Renal cortex interstitium (tissue), 11 donors: ENCODE results near the gene DUSP28. TPM values are rescaled to one million over a fixed set of nuclear protein-coding genes. Genes with fewer than 3 reads are reported as not detected.

Experiments used
- DNase-seq, 11 donors: peaks; one replicate each; pipeline ENCODE4 v3.0.0-alpha.2; 2013; ENCODE audit warnings: low read depth in 9 of 11, low spot score in 4 of 11; ENCODE audit errors: extremely low read depth in 1 of 11
- polyA plus RNA-seq, 3 donors: library from polyadenylated mRNA; unstranded; fragments of 120-200 nt; gene quantifications; one replicate each; pipeline ENCODE4 v1.2.1, GENCODE V29; 2013; ENCODE audit not compliant: insufficient read length in 3 of 3

The DUSP28 gene
- polyA plus RNA-seq, 3 donors, result 6.0 to 7.1 (median 6.9) TPM

DNA sequence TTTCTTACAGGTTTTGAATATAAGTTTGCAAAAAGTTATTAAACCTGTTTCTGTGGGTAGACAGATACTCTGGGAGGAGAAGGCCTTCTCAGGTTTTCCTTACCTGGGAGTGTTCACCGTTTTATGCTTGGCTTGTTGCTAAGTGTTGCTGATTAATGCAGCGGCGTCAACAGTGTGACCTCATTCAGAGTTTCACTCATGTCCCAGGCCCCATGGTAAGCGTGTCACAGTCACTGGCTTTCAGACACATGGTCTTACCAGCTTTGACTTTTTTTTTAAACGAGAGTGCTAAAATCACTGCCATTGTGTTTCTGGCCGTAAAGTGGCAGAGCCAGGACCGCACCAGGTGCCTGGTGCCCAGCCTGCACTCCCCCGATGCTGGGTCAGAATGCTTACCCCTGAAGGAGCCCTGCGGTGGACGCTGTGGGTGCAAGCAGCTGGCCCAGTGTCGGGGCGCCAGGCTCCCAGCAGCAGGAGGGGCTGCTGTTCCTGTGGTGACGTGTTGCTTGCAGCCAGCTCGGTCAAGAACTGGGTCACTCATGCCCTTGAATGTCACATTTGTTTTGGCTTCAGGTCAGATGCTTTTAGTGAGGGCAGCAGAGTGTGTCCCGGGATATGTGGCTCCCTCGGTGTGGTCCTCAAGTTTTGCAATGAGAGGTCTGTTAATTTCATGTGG, 29.8 kb downstream of the DUSP28 start:
- DNase-seq, result no peak

DNA sequence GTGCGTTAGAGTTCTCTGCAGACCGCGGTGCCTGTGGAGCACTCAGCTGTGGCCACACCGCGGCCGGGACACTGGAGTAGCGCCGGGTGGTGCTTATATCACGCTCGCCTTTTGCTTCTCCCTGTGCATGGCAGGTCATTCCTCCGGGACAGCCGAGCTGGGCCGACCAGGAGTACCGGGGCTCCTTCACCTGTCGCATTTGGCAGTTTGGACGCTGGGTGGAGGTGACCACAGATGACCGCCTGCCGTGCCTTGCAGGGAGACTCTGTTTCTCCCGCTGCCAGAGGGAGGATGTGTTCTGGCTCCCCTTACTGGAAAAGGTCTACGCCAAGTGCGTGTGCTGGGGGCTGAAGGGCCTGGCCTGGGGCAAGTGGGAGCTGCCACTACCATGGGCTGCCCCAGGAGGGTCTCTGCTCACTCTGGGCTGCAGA, 30.5 kb downstream of the DUSP28 start:
- no peak for DNase-seq

DNA sequence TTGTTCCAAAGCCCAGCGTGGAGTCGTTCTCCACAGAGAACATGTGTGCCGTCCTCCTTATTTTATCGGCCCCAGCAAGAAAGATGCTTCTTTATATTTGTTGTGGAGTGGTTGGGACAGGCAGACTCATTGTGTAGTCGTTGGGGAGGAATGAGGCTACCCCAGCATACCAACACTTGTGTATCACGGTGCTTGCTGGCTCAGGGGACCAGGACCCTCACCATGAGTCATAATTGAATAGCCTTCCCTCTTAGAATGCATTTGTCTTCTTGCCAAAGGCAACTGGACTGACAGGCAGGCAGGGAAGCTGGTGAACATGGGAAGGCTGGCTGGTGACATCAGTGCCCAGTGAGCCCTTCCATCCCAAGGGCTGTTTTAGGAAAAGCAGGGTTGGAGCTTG, 31.1 kb downstream of the DUSP28 start:
- DNase-seq, result no peak

DNA sequence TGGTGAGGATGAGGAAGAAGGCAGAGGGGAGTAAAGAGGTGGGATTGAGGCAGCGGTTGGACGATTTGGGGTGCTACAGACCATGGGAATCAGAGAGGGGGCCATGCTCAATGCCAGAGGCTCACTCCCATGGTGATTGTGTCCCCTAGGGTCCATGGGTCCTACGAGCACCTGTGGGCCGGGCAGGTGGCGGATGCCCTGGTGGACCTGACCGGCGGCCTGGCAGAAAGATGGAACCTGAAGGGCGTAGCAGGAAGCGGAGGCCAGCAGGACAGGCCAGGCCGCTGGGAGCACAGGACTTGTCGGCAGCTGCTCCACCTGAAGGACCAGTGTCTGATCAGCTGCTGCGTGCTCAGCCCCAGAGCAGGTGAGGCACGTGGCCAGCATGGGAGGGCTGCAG, 31.6 kb downstream of the DUSP28 start:
- DNase-seq, result no peak

DNA sequence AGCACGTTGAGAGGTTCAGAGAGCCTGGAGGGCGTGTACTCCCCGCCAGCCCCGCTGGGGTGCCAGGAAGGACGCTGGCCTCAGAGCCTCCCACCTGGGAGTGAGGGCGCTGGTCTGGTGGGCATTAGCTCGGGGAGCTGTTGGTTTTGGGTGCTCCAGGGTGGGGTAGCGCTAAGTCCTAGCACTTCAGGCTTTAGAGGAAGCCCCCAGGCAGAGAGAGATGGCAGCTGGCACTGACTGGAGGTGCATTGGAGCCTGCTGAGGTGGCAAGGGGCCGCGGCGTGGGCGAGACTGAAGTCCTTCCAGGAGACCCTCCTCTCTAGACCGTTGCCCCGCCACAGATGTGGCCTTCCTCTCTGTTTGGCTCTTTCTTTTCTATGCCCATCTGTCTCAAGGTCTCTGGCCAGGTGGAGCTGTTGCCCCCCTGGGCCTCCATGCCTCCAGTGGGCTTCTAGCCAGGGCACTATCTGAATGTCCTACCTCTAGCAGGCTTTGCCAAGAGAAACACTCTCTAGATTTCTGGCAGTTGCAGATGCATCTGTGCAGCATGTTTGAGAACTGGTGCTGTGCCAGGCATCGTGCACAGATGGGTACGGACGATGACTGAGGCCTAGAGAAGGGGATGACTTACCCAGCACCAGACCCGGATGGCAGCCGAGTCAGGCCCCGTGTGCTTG, 33.0 kb downstream of the DUSP28 start:
- no peak for DNase-seq

DNA sequence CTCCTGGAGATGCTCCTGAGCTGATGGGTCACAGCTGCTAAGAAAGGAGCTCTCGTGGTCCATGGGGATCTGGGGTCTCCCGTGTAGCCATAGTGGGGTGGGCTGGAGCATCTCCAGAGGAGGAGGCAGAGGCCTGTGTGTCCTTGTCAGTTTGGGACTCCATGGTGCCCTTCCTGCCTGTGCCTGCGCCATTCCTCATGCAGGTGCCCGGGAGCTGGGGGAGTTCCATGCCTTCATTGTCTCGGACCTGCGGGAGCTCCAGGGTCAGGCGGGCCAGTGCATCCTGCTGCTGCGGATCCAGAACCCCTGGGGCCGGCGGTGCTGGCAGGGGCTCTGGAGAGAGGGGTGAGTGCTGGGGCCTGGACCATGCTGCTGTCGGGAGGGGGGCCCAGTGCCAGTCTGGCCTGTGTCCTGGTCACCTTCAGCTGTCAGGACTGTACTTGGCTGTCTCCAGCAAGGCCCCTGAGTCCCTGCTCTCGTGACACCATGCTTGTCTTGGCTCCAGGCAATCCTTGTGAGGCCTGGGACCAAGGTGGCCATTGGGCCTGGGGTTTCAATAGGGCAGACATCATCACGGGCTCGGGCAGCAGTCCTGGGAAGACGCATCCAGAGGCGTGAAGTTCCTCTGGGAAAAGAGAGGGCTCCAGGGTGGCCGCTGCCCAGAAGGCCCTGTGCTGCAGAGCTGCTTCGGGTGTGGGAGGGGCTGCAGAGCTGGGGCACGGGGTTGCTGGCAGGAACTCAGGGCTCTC, 33.7 kb downstream of the DUSP28 start:
- no peak for DNase-seq

DNA sequence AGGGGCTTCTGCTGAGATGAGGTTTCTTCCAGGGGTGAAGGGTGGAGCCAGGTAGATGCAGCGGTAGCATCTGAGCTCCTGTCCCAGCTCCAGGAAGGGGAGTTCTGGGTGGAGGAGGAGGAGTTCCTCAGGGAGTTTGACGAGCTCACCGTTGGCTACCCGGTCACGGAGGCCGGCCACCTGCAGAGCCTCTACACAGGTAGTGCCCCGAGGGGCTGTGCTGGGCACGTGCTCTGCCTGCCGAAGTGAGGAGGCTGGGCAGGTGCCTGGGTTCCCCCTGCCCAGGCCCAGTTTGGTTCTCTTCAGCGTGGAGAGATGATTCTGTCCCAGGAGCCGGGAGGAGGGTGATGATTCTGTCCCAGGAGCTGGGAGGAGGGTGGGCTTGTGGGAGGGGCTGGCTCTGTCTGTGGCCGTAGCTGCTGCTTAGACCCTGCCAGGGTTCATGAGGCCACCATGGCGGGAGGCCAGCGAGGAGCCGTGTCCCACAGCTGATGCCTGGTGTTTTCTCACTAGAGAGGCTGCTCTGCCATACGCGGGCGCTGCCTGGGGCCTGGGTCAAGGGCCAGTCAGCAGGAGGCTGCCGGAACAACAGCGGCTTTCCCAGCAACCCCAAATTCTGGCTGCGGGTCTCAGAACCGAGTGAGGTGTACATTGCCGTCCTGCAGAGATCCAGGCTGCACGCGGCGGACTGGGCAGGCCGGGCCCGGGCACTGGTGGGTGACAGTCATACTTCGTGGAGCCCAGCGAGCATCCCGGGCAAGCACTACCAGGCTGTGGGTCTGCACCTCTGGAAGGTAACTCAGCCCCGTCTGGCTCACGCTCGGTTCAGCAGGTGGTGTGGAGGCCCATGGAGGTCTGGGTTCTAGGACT, 34.6 kb downstream of the DUSP28 start:
- no peak for DNase-seq

DNA sequence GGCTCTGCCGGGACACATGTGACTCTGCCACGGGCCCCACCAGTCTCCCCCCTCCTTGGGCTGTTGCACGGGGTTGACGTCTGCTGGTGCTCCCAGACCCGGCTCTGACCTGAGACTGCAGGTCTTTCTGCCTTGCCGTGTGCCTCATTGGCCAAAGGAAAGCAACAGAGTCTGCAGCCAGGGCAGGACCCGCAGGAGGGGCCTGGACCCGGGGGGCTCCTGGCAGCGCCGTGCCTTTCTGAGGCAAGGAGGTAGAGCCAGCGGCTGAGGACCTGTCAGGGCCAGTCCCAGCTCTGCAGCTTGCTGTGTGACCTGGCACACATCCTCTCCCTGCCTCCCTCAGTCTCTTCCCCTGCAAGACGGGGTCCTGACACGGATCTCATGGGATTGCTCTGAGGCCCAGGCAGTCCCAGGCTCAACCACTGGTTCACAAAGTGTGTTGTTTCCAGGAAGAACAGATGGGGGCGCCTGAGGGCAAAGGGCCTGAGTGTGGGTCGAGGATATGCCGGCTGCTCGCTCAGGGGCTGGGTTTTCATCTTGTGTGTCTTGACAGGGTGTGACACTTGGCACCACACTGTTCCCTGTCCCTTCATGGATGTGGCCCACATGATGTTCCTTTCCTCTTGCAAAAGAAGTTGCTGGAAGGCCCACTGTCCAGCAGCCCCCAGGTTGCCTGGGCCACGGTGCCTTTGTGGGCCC, 35.4 kb downstream of the DUSP28 start:
- no peak for DNase-seq

DNA sequence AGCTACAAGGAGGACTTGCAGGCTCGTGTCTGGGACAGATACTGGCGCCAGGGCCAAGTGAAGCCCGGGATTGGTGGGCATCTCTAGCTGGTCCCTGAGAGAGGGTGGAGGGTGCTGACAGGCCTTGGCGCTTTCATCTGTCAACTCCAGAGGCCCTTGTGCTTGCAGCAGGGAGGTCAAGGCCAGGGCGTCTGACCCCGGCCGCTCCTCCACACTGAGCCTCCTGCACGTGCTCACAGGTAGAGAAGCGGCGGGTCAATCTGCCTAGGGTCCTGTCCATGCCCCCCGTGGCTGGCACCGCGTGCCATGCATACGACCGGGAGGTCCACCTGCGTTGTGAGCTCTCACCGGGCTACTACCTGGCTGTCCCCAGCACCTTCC, 35.9 kb downstream of the DUSP28 start:
- no peak for DNase-seq

DNA sequence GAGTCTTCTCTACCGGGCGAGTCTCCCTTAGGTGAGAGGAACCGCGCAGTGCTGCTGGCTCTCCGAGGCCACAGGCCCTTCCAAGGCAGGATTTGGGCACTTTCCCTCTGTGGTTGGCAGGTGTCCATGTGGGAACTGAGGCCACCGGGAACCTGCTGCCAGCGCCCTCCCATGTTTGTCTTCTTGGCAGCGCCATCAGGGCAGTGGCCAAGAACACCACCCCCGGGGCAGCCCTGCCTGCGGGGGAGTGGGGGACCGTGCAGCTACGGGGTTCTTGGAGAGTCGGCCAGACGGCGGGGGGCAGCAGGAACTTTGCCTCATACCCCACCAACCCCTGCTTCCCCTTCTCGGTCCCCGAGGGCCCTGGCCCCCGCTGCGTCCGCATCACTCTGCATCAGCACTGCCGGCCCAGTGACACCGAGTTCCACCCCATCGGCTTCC, 36.4 kb downstream of the DUSP28 start:
- no peak for DNase-seq

DNA sequence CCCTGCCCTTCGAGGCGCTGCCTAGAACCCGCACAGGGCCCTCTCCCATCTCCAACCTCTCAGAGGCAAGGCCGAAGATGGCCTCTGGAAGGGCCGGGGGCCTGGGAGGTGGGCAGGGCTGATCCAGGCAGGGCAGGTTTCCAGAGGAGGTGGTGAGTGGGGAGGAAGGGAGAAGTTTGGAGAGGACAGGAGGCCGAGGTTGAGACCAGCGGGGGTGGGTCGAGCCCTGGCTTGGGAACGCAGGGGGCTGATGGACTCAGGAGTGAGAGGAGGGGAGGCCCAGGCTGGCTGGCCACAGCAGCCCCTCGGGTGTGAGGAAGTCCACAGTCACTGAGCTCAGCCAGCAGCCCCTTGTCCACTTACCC, 36.9 kb downstream of the DUSP28 start:
- no peak for DNase-seq

DNA sequence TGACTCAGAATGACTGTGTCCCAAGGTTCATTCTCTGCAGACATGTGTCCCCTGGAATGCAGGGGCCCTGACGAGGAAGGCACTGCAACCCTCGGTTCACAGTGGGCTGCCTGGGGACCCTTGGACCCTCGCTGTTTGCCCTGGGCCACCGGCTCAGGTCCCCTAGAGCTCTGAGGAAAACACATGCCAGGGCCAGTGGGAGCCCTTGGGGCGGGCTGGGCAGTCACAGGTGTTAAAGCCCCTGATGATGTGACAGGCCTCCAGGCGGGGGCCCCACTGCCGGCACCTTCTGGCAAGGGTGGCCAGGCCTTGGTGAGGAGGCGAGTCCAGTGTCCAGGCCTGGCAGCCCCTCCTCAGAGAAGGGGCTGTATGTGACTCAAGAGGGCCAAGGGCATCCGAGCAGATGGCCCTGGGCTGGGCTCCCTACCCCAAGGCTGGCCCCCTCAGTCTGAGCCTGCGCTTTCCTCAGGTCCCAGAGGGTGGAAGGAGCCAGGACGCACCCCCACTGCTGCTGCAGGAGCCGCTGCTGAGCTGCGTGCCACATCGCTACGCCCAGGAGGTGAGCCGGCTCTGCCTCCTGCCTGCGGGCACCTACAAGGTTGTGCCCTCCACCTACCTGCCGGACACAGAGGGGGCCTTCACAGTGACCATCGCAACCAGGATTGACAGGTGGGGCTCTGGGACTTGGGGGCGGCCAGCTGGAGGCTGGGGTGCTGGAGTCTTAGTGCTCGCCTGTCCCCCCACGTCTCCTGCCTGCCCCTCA, 37.4 kb downstream of the DUSP28 start:
- no peak for DNase-seq

DNA sequence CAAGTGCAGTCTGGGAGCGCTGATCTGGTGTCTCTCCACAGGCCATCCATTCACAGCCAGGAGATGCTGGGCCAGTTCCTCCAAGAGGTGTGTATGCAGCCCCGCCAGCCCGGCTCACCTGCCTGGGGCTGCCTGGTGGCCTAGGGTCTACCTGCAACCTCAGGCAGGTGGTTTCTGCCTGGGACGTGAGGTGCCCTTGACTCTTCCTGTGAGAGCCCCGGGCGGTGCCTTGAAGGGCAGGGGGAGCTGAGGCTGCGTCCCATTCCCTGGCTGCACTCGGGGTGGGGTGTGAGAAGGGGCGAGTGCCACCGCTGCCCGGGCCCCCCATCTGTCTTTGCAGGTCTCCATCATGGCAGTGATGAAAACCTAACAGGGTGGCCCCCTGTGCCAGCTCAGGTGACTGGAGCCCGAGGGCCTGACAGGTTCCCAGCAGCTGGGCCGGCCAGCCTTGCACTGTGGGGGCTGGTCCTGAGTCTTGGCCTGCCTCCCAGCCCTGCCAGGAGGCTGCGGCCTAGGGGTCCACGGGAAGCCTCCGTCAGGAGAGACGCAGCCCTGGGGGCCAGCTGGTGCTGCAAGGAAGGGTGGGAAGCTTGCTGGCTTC, 38.3 kb downstream of the DUSP28 start:
- no peak for DNase-seq

DNA sequence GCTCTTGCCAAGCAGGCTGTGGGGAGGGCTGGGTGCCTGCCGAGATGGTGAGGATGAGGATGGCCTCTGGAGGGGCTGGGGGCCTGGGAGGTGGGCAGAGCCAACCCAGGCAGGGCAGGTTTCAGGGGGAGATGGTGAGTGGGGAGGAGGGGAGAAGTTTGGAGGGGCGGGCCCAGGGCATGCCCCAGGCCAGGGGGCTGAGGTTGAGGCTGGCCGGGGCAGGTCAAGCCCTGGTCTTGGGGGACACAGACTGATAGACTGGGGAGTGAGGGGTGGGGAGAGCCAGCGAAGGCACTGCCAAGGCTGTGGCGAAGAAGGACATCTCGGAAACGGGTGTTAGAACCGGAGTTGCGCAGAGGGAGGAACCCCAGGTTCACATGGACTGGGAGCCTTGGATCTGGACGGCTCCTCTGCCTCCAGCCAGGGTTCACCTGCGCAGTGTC, 39.0 kb downstream of the DUSP28 start:
- DNase-seq, result no peak

DNA sequence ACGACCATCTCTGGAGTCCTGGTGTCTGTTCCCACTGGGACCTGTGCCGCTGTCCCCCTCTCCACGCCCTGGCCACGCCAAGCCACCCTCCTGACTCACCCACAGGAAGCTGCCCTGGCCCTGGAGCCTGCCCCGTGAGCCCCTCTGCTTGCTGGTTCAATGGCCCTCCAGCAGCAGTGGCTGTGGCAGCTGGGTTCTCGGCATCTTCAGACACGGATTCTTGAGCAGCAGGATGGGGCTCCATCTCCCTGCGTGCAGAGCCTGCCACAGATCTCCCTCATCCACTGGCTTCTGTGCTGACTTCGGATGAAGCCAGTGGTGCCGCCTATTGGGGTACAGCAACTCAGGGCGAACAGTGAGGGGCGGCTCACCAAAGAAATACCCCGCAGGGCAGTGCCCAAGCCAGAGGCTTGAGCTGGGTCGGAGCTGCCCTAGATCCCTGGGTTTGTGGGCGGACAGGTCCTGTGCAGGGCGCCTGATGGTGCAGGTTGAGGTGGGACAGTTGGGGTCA, 40.3 kb downstream of the DUSP28 start:
- DNase-seq, result no peak

DNA sequence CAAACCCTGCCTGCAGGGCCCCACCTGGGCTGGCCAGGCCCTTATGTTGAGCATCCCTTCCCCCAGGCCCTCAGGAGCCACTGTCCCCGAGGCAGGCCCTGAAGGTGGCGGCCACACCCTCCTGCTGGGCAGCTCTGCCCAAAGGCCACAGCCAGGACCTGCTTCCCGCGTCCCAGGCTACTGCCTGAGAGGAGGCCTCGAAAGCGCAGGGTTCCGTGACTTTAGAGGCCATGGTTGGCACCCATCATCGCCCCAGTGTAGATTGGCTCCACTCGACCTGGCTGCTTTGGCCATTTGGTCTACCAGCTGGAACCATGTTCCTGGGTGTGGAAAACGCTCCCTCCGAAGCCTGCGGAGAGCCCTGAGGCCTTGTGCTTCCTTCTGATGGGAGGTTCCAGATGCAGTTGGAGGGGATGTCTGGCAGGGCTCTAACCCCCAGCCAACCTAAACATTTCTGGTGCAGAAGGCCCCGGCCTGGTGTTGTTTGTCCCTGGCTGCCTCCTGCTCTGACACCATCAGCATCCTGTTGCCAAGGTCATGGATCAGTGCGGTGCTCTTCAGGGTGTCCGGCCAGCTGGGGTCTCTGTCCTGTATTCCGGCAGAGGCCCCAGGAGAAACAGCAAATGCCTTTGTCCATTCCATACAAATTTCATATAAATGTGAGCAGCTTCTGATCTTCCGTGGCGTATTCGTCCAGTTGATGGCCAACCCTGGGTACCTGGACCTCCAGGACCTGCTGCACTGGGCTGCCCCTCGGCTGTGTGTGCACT, 41.1 kb downstream of the DUSP28 start:
- DNase-seq, result no peak

DNA sequence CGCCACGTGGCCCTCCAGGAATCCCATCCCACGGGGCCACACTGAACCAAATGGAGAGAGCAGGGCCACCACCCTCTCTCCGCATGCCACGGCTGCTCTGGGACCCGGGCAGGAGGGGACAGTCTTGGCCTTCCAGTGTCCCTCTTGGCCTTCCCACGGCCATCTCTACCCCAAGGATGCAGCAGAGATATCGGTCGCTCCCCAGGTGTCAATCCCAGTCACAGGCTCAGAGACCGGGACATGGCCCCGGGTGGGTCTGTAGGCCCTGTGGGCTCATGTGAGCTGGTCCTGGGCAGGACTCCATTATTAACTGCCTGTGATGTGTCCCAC, 41.6 kb downstream of the DUSP28 start:
- DNase-seq, result no peak
